Measurements from ENCODE around the gene INSYN1.
A peak's percentile ranks its signal among the peaks of the same experiment; 100 is the strongest.

The INSYN1 gene

DNA sequence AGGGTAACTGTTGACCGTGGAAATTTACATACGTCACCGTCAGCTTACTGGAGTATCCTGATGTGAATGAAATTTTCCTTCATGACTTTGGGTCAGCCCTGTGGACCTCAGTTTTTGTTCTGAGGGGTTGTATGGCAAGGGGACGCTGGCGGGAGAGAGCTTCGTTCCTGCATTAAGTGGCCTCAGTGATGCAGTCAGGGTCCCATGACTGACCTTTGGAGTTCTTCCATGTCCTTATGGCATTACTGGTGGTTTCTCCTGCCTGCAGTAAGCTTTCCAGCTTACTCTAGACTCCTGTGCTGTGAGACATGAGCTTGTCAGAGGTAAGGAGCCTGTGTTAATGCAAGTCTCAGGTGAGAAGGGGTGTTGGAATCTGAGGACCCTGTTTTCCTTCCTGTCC is 67.2 kb downstream of the INSYN1 start:
- Histone ChIP-seq H3K9ac (ENCODE audit: low read depth, low read length) (peak overlapping the region; percentile 79; the same call in 1 of the 2 replicates), H3K9me3 (ENCODE audit: control insufficient read depth, insufficient read depth, low read length) (0 out of 2 replicates have a peak, but pooled peaks cover 2% of the 10 kb centered on the region), H3K36me3 (ENCODE audit: insufficient read depth, low read length) (no peaks in the 10 kb centered on the region), H3K4me1 (ENCODE audit: insufficient read depth, low read length) (peaks cover 37% of the 10 kb centered on the region)
